HepG2 (cell line): Measurements from ENCODE around the gene SLC2A6. TPM values are rescaled to one million over a fixed set of nuclear protein-coding genes. Genes with fewer than 3 reads are reported as not detected.

Experiments
- ARNTL ChIP-seq: sonication (generic); formaldehyde crosslinking; IDR thresholded peaks from 2 replicates; pipeline ENCODE4 v1.4.0; 2020; ENCODE audit warnings: mild to moderate bottlenecking, missing genetic modification reagents
- IRF2 ChIP-seq: IDR thresholded peaks from 2 replicates; pipeline ENCODE4 v1.6.1; 2018; ENCODE audit warnings: missing genetic modification reagents, missing compliant biosample characterization
- MTF2 ChIP-seq: sonication (generic); formaldehyde crosslinking; IDR thresholded peaks from 2 replicates; pipeline ENCODE4 v1.5.0; 2020; ENCODE audit warnings: missing genetic modification reagents, borderline replicate concordance
- PHF8 ChIP-seq: sonication (generic); formaldehyde crosslinking; IDR thresholded peaks from 2 replicates; pipeline ENCODE4 v1.5.0; 2020; ENCODE audit warnings: missing genetic modification reagents
- SMAD1 ChIP-seq: sonication (generic); formaldehyde crosslinking; IDR thresholded peaks from 2 replicates; pipeline ENCODE4 v1.4.0; 2020; ENCODE audit warnings: missing genetic modification reagents, low read depth, mild to moderate bottlenecking, borderline replicate concordance
- SPEN ChIP-seq: sonication (generic); formaldehyde crosslinking; IDR thresholded peaks from 2 replicates; pipeline ENCODE4 v1.5.1; 2020; ENCODE audit warnings: low read depth, mild to moderate bottlenecking, missing genetic modification reagents
- SSRP1 ChIP-seq: IDR thresholded peaks from 2 replicates; pipeline ENCODE4 v1.6.1; 2016; ENCODE audit warnings: control low read depth
- ZNF556 ChIP-seq: sonication (generic); formaldehyde crosslinking; IDR thresholded peaks from 2 replicates; pipeline ENCODE4 v1.4.0; 2020; ENCODE audit warnings: mild to moderate bottlenecking, missing genetic modification reagents, borderline replicate concordance
- ZSCAN20 ChIP-seq: sonication (generic); formaldehyde crosslinking; IDR thresholded peaks from 2 replicates; pipeline ENCODE4 v1.4.0; 2020; ENCODE audit warnings: missing genetic modification reagents, mild to moderate bottlenecking, borderline replicate concordance
- polyA plus RNA-seq, 8 experiments: library from polyadenylated mRNA; depleted of rRNA in 3 of 8; stranded (reverse) in 7 of 8; unstranded in 1 of 8; fragments of >200 nt; fragmentation: Illumina TruSeq in 4 of 8; extraction: Trizol in 4 of 8; gene quantifications; 2 replicates each; pipeline versions ENCODE4 v1.2.1 to v1.2.3, GENCODE V29; 2011 to 2016; ENCODE audit warnings: low read depth in 4 of 8, missing spikeins in 1 of 8, mixed read lengths in 1 of 8; ENCODE audit not compliant: insufficient read depth in 1 of 8
- total RNA-seq, 5 experiments: library from RNA; depleted of rRNA; stranded (reverse); fragments of >200 nt; fragmentation: Illumina TruSeq; extraction: Trizol; gene quantifications; 2 replicates each; pipeline ENCODE4 v1.2.3, GENCODE V29; 2016; ENCODE audit warnings: low read depth in 1 of 5
- TF ChIP-seq, protein P1 (sequence below), 2 experiments: fragments of 450-650 bp in 1 of 2; sonication (generic) in 1 of 2; formaldehyde crosslinking in 1 of 2; IDR thresholded peaks; 2 replicates each; pipeline versions ENCODE4 v1.6.1 to v1.8.0; 2016 to 2022; ENCODE audit warnings: antibody characterized with exemption in 1 of 2, mild to moderate bottlenecking in 1 of 2, missing genetic modification reagents in 1 of 2
- TF ChIP-seq, protein P2 (sequence below): sonication (generic); formaldehyde crosslinking; IDR thresholded peaks from 2 replicates; pipeline ENCODE4 v1.8.0; 2022; ENCODE audit warnings: mild to moderate bottlenecking, missing genetic modification reagents, borderline replicate concordance
- TF ChIP-seq, protein P3 (sequence below): sonication (generic); formaldehyde crosslinking; conservative IDR thresholded peaks from 2 replicates; pipeline ENCODE4 v1.4.0; 2020; ENCODE audit warnings: missing genetic modification reagents
- TF ChIP-seq, protein P4 (sequence below): sonication (generic); formaldehyde crosslinking; IDR thresholded peaks from 2 replicates; pipeline ENCODE4 v1.4.0; 2020; ENCODE audit warnings: missing genetic modification reagents

SLC2A6 gene
- total and polyA plus RNA-seq, 2 of the 13 experiments (the other 11 are each of a cell fraction or from before 2014, with no cell fraction given) = 4.1 to 15.0 TPM

DNA sequence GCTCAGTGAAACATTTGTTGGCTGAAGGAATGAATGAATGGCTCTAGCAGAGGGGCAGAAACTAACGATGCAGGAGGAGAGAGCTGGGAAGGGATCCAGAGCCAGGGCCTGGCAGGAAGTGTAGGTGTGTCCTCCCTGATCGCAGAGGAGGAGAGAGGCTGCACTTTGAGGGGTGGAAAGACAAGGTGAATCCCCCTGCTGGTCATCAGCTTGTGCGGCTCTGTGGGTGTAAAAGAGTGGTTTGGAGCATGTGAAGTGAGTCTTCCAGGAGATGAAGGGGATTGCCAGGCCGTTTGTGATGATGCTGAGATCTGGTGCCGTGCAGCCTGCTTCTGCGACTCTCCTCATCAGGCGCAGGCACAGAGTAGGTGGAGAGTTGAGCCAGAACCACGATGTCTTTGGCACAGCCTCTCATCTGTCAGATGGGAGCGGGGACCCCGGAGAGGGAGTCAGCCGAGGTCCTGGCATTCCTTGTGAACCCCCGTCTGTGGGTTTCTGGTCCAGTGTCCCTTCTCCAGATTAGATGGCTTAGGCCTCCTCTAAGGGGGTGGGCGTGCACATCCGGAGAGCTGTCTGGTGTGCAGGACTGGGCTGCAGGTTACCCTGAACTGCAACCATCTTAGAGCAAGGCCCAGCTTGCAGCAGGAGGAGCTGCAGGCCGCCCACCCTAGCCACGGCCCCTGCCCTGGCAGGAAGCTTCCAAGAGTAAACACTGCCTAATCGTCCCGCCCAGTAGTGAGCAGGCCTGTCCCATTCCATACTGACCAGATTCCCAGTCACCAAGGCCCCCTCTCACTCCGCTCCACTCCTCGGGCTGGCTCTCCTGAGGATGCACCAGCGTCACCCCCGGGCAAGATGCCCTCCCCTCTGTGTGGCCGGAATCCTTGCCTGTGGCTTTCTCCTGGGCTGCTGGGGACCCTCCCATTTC, 57.0 kb downstream of the SLC2A6 start, which contains the start of gene ADAMTS13 (continued):
- TF ChIP-seq, protein P1, sequence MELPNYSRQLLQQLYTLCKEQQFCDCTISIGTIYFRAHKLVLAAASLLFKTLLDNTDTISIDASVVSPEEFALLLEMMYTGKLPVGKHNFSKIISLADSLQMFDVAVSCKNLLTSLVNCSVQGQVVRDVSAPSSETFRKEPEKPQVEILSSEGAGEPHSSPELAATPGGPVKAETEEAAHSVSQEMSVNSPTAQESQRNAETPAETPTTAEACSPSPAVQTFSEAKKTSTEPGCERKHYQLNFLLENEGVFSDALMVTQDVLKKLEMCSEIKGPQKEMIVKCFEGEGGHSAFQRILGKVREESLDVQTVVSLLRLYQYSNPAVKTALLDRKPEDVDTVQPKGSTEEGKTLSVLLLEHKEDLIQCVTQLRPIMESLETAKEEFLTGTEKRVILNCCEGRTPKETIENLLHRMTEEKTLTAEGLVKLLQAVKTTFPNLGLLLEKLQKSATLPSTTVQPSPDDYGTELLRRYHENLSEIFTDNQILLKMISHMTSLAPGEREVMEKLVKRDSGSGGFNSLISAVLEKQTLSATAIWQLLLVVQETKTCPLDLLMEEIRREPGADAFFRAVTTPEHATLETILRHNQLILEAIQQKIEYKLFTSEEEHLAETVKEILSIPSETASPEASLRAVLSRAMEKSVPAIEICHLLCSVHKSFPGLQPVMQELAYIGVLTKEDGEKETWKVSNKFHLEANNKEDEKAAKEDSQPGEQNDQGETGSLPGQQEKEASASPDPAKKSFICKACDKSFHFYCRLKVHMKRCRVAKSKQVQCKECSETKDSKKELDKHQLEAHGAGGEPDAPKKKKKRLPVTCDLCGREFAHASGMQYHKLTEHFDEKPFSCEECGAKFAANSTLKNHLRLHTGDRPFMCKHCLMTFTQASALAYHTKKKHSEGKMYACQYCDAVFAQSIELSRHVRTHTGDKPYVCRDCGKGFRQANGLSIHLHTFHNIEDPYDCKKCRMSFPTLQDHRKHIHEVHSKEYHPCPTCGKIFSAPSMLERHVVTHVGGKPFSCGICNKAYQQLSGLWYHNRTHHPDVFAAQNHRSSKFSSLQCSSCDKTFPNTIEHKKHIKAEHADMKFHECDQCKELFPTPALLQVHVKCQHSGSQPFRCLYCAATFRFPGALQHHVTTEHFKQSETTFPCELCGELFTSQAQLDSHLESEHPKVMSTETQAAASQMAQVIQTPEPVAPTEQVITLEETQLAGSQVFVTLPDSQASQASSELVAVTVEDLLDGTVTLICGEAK (IDR thresholded peaks at IDR 0.05) = no peak
- TF ChIP-seq, protein P1 (CRISPR knock-in tag; IDR thresholded peaks at IDR 0.05) = no peak
- TF ChIP-seq PHF8 (CRISPR knock-in tag) (peak; percentile 29; the same call in 1 of the 2 replicates), ZNF556 (CRISPR knock-in tag) (no peak), MTF2 (CRISPR knock-in tag) (no peak), SPEN (CRISPR knock-in tag) (no peak), ZSCAN20 (CRISPR knock-in tag) (no peak), SMAD1 (no peak), IRF2 (CRISPR knock-in tag) (0 out of 2 replicates have a peak, but pooled peaks have one; percentile 16), SSRP1 (CRISPR knock-in tag) (no peak), ARNTL (CRISPR knock-in tag) (no peak)
- TF ChIP-seq, protein P2, sequence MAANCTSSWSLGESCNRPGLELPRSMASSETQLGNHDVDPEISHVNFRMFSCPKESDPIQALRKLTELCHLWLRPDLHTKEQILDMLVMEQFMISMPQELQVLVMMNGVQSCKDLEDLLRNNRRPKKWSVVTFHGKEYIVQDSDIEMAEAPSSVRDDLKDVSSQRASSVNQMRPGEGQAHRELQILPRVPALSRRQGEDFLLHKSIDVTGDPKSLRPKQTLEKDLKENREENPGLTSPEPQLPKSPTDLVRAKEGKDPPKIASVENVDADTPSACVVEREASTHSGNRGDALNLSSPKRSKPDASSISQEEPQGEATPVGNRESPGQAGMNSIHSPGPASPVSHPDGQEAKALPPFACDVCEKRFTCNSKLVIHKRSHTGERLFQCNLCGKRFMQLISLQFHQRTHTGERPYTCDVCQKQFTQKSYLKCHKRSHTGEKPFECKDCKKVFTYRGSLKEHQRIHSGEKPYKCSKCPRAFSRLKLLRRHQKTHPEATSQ = no peak
- TF ChIP-seq, protein P3, sequence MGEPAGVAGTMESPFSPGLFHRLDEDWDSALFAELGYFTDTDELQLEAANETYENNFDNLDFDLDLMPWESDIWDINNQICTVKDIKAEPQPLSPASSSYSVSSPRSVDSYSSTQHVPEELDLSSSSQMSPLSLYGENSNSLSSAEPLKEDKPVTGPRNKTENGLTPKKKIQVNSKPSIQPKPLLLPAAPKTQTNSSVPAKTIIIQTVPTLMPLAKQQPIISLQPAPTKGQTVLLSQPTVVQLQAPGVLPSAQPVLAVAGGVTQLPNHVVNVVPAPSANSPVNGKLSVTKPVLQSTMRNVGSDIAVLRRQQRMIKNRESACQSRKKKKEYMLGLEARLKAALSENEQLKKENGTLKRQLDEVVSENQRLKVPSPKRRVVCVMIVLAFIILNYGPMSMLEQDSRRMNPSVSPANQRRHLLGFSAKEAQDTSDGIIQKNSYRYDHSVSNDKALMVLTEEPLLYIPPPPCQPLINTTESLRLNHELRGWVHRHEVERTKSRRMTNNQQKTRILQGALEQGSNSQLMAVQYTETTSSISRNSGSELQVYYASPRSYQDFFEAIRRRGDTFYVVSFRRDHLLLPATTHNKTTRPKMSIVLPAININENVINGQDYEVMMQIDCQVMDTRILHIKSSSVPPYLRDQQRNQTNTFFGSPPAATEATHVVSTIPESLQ = no peak
- TF ChIP-seq, protein P4, sequence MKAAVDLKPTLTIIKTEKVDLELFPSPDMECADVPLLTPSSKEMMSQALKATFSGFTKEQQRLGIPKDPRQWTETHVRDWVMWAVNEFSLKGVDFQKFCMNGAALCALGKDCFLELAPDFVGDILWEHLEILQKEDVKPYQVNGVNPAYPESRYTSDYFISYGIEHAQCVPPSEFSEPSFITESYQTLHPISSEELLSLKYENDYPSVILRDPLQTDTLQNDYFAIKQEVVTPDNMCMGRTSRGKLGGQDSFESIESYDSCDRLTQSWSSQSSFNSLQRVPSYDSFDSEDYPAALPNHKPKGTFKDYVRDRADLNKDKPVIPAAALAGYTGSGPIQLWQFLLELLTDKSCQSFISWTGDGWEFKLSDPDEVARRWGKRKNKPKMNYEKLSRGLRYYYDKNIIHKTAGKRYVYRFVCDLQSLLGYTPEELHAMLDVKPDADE (CRISPR knock-in tag) = peak; percentile 68; the same call in 1 of the 2 replicates
